Endothelial cell of umbilical vein (primary cell): ENCODE measurements around the gene TBC1D9.

ENCODE experiments used
- EZH2 ChIP-seq: IDR thresholded peaks from 2 replicates; pipeline ENCODE4 v1.6.1; 2012; ENCODE audit warnings: borderline replicate concordance, low read depth, mild to moderate bottlenecking, moderate library complexity, low read length, inconsistent platforms; ENCODE audit not compliant: severe bottlenecking
- JUN ChIP-seq: IDR thresholded peaks from 2 replicates; pipeline ENCODE4 v1.6.1; 2011; ENCODE audit warnings: borderline replicate concordance, low read depth; ENCODE audit not compliant: insufficient read length, insufficient read depth

- no peak for TF ChIP-seq EZH2
- no peak for TF ChIP-seq JUN
These were observed 93.9 kb downstream of the TBC1D9 start for GRCh38 chr4:140662082-140662869.
